Body of pancreas (tissue), 4 donors: ENCODE measurements around the gene SP140. TPM values are rescaled to one million over a fixed set of nuclear protein-coding genes. Genes with fewer than 3 reads are reported as not detected.

Source experiments
- ATAC-seq: fragments of 150-250 bp; one replicate; pipeline ENCODE4 v1.9.1; 2016
- DNase-seq, 4 donors: peaks; one replicate each; pipeline ENCODE4 v3.0.0-alpha.2; 2019
- H3K27ac ChIP-seq, 4 donors: fragments of 200-600 bp; sonication (generic); 1 replicate in 3 of 4; 2 replicates in 1 of 4; pipeline versions ENCODE4 v1.5.1 to v1.6.1; 2016 to 2019; ENCODE audit warnings: mild to moderate bottlenecking in 1 of 4, mixed read lengths in 1 of 4, moderate library complexity in 1 of 4
- H3K27me3 ChIP-seq, 2 donors: fragments of 200-600 bp; sonication (generic); one replicate each; pipeline ENCODE4 v1.6.0; 2016; ENCODE audit warnings: mild to moderate bottlenecking in 1 of 2
- H3K36me3 ChIP-seq, 2 donors: fragments of 200-600 bp; sonication (generic); replicated peaks in 1 of 2; 2 replicates each; pipeline ENCODE4 v1.5.1; 2016; ENCODE audit warnings: low read depth in 2 of 2; ENCODE audit not compliant: insufficient read depth in 1 of 2
- H3K4me1 ChIP-seq: fragments of 200-600 bp; sonication (generic); one replicate; pipeline ENCODE4 v1.6.0; 2016
- H3K4me3 ChIP-seq, 2 donors: fragments of 200-600 bp; sonication (generic); 1 replicate in 1 of 2; 2 replicates in 1 of 2; pipeline ENCODE4 v1.5.1; 2016 to 2019
- H3K9me3 ChIP-seq, 3 donors: fragments of 200-600 bp; sonication (generic); 1 replicate in 2 of 3; 2 replicates in 1 of 3; pipeline ENCODE4 v1.5.1; 2016
- POLR2A ChIP-seq, 3 donors: fragments of 450-650 bp; IDR thresholded peaks; one replicate each; pipeline ENCODE4 v1.6.1; 2016; ENCODE audit warnings: antibody characterized with exemption in 3 of 3, mild to moderate bottlenecking in 2 of 3
- WGBS, 2 donors: methylation state at CpG; one replicate each; pipeline ENCODE4 v1.1.5; 2017; 5-methylcytosine and 5-hydroxymethylcytosine counted together
- intact Hi-C: fragments of 100-400 bp; cut with DNase I; formaldehyde crosslinking; loops from one replicate; pipeline ENCODE4 v1.15.1; 2023
- total RNA-seq, 2 donors: library from RNA; depleted of rRNA; stranded (reverse); fragments of >200 nt; gene quantifications; one replicate each; pipeline ENCODE4 v1.1.0, GENCODE V29; 2016
- TF ChIP-seq, protein P1 (sequence below), 7 experiments: fragments of 450-650 bp in 4 of 7; fragments of 200-600 bp in 3 of 7; sonication (generic) in 3 of 7; IDR thresholded peaks; one replicate each; pipeline ENCODE4 v1.5.1; 2016 to 2019; ENCODE audit warnings: antibody characterized with exemption in 7 of 7

SP140 gene
- total RNA-seq, 2 donors from 2014 or later, result 0.33 to 0.52 TPM

GRCh38 chr2:230205721-230206120 is 19.8 kb upstream of the SP140 start:
- Histone ChIP-seq H3K27ac (no peak overlapping the region), H3K4me1 (no peaks in the 10 kb centered on the region), H3K27me3 (no peaks in the 10 kb centered on the region), H3K4me3 (no peak overlapping the region), H3K9me3 (no peaks in the 10 kb centered on the region), H3K36me3 (peaks cover 0 to 9% of the 10 kb centered on the region in 2 donors)
- DNase-seq, result no peak
- 90 to 91% methylated on average over 2 of the region's 2 CpGs for WGBS, 2 donors
- TF ChIP-seq POLR2A (IDR thresholded peaks at IDR 0.05), result no peak
- TF ChIP-seq, protein P1, sequence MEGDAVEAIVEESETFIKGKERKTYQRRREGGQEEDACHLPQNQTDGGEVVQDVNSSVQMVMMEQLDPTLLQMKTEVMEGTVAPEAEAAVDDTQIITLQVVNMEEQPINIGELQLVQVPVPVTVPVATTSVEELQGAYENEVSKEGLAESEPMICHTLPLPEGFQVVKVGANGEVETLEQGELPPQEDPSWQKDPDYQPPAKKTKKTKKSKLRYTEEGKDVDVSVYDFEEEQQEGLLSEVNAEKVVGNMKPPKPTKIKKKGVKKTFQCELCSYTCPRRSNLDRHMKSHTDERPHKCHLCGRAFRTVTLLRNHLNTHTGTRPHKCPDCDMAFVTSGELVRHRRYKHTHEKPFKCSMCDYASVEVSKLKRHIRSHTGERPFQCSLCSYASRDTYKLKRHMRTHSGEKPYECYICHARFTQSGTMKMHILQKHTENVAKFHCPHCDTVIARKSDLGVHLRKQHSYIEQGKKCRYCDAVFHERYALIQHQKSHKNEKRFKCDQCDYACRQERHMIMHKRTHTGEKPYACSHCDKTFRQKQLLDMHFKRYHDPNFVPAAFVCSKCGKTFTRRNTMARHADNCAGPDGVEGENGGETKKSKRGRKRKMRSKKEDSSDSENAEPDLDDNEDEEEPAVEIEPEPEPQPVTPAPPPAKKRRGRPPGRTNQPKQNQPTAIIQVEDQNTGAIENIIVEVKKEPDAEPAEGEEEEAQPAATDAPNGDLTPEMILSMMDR (IDR thresholded peaks at IDR 0.05), result no peak
- no peak for ATAC-seq
- intact Hi-C loops, result no loop called here

DNA sequence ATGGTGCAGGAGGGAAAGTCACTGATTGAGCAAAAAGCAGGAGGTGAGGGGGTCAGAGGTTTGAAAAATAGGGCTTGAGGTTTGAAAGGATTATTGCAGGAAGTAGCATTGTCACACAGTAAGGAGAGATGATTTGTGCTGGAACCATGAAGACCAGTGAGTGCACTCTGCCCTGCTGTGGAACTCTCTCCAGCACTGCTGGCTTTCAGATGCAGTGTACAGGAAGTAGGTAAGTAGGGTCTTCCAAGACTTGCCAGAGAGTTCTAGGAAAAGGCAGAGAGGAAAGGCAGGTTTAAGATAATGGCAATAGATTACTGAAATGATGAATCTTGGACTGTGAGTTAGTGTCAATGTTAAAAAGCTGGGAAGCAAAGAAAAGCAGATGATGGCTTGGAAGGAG is 17.0 kb upstream of the SP140 start:
- peaks cover 0 to 18% of the 10 kb centered on the region in 2 donors for H3K36me3 ChIP-seq
- H3K4me3 ChIP-seq, result no peak overlapping the region
- H3K27ac ChIP-seq, result no peak overlapping the region
- ATAC-seq (no peak), DNase-seq (no peak)
- H3K9me3 ChIP-seq, result no peaks in the 10 kb centered on the region
- TF ChIP-seq, protein P1 (IDR thresholded peaks at IDR 0.05), result no peak
- no peak for TF ChIP-seq POLR2A (IDR thresholded peaks at IDR 0.05)
- no peaks in the 10 kb centered on the region for H3K27me3 ChIP-seq
- intact Hi-C loops, result no loop called here
- H3K4me1 ChIP-seq, result no peaks in the 10 kb centered on the region

- TF ChIP-seq, protein P1 (IDR thresholded peaks at IDR 0.05), result no peak
- no peak for TF ChIP-seq POLR2A (IDR thresholded peaks at IDR 0.05)
- no peaks in the 10 kb centered on the region for H3K4me1 ChIP-seq
- 65 to 76% methylated on average over 1 of the region's 1 CpG for WGBS, 2 donors
- no peaks in the 10 kb centered on the region for H3K9me3 ChIP-seq
- no peak overlapping the region for H3K4me3 ChIP-seq
- ATAC-seq (no peak), DNase-seq (no peak)
- no peak overlapping the region for H3K27ac ChIP-seq
- H3K27me3 ChIP-seq, result no peaks in the 10 kb centered on the region
- H3K36me3 ChIP-seq, result peaks cover 0 to 18% of the 10 kb centered on the region in 2 donors
- intact Hi-C loops, result no loop called here
These were observed 16.0 kb upstream of the SP140 start for GRCh38 chr2:230209422-230210051.

DNA sequence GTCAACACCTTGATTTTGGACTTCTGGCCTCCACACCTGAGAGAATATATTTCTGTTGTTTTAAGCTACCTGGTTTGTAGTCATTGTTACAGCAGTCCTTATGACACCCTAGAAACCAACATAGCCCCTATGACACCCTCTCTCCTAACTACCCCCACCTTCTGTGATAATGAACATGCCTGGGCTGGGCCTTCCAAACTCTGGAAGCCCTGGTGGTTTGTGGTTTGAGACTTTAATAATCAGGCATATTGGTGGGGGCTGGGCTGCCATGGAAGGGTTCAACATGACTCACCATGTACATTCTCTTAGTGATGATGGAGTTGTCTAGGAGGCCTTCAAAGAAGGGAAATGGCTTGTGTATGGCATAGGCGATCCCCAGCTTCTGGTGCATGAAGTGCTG is 9.0 kb upstream of the SP140 start:
- peaks cover 17% of the 10 kb centered on the region for H3K4me1 ChIP-seq
- DNase-seq (no peak), ATAC-seq (no peak)
- intact Hi-C loops, result no loop called here
- no peak overlapping the region for H3K4me3 ChIP-seq
- TF ChIP-seq, protein P1 (IDR thresholded peaks at IDR 0.05), result no peak
- no peak for TF ChIP-seq POLR2A (IDR thresholded peaks at IDR 0.05)
- no peaks in the 10 kb centered on the region for H3K27me3 ChIP-seq
- H3K36me3 ChIP-seq, result peaks cover 0 to 12% of the 10 kb centered on the region in 2 donors
- 94 to 100% methylated on average over 1 of the region's 1 CpG for WGBS, 2 donors
- no peak overlapping the region for H3K27ac ChIP-seq
- H3K9me3 ChIP-seq, result no peaks in the 10 kb centered on the region

DNA sequence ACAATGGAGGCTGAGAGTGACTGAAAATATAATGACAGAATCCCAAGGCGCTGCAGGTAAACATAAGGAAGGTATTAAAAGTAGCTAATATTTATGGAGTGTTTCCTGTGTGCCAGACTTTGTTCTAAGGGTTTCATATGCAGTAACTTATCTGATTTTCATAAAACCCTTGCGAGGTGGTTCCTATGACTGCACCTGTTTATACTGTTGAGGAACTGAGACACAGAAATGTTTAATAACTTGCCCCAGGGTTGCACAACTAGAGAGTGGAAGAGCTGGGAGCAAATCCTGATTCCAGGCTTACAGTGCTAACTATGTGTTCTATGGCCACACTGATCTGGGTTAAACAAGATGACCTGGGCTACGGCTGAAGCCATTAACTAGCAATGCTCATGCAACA is 8.1 kb upstream of the SP140 start:
- Histone ChIP-seq H3K4me3 (no peak overlapping the region), H3K4me1 (peaks cover 17% of the 10 kb centered on the region), H3K36me3 (peaks cover 0 to 7% of the 10 kb centered on the region in 2 donors), H3K27me3 (no peaks in the 10 kb centered on the region), H3K27ac (no peak overlapping the region), H3K9me3 (no peaks in the 10 kb centered on the region)
- 90 to 91% methylated on average over 3 of the region's 3 CpGs for WGBS, 2 donors
- ATAC-seq (no peak), DNase-seq (no peak)
- no peak for TF ChIP-seq POLR2A (IDR thresholded peaks at IDR 0.05)
- TF ChIP-seq, protein P1 (IDR thresholded peaks at IDR 0.05), result no peak
- intact Hi-C loops, result no loop called here
